CD14-positive monocyte (primary cell): Measurements from ENCODE around the gene MINAR1. TPM values are rescaled to one million over a fixed set of nuclear protein-coding genes. Genes with fewer than 3 reads are reported as not detected.

ENCODE experiments used
- DNase-seq, 3 donors: peaks; one replicate each; pipeline ENCODE4 v3.0.0-alpha.2; 2011 to 2022
- H2AFZ ChIP-seq: 2 replicates; pipeline ENCODE4 v1.6.0; 2012; ENCODE audit warnings: mild to moderate bottlenecking, low read depth, low read length, inconsistent platforms; ENCODE audit not compliant: insufficient read depth, poor library complexity, severe bottlenecking
- H3K27ac ChIP-seq, 2 donors: 1 replicate in 1 of 2; 2 replicates in 1 of 2; pipeline ENCODE4 v1.5.1; 2012 to 2013; ENCODE audit warnings: low read length in 2 of 2, control low read depth in 1 of 2, inconsistent platforms in 1 of 2, low read depth in 1 of 2, mild to moderate bottlenecking in 1 of 2
- H3K27me3 ChIP-seq, 2 donors: one replicate each; pipeline versions ENCODE4 v1.6.0 to v1.6.1; 2011 to 2013; ENCODE audit warnings: low read length in 2 of 2; ENCODE audit not compliant: control insufficient read depth in 2 of 2, insufficient read depth in 2 of 2
- H3K36me3 ChIP-seq, 2 donors: replicated peaks in 1 of 2; 1 replicate in 1 of 2; 2 replicates in 1 of 2; pipeline versions ENCODE4 v1.5.1 to v1.6.1; 2012 to 2013; ENCODE audit warnings: low read length in 2 of 2, control low read depth in 1 of 2, inconsistent platforms in 1 of 2, mild to moderate bottlenecking in 1 of 2; ENCODE audit not compliant: insufficient read depth in 2 of 2, control insufficient read depth in 1 of 2
- H3K4me1 ChIP-seq, 2 donors: 1 replicate in 1 of 2; 2 replicates in 1 of 2; pipeline versions ENCODE4 v1.5.1 to v1.6.1; 2012 to 2013; ENCODE audit warnings: low read length in 2 of 2, control low read depth in 1 of 2, inconsistent platforms in 1 of 2, mild to moderate bottlenecking in 1 of 2, moderate library complexity in 1 of 2; ENCODE audit not compliant: insufficient read depth in 2 of 2, control insufficient read depth in 1 of 2
- H3K4me2 ChIP-seq: replicated peaks from 2 replicates; pipeline ENCODE3; 2012; ENCODE audit warnings: low read length, moderate library complexity, mild to moderate bottlenecking; ENCODE audit not compliant: poor library complexity, severe bottlenecking; ENCODE audit errors: extremely low read depth
- H3K4me3 ChIP-seq, 3 experiments: fragments of 200-600 bp in 1 of 3; sonication (generic) in 1 of 3; replicated peaks in 1 of 3; 1 replicate in 2 of 3; 2 replicates in 1 of 3; pipeline ENCODE4 v1.5.1; 2011 to 2013; ENCODE audit warnings: low read length in 3 of 3, mild to moderate bottlenecking in 3 of 3, control low read depth in 2 of 3, low read depth in 2 of 3, inconsistent platforms in 1 of 3, moderate library complexity in 1 of 3
- H3K79me2 ChIP-seq: 2 replicates; pipeline ENCODE4 v1.6.0; 2012; ENCODE audit warnings: mild to moderate bottlenecking, control low read depth, inconsistent platforms, low read length, moderate library complexity; ENCODE audit not compliant: insufficient read depth
- H3K9ac ChIP-seq: 2 replicates; pipeline ENCODE4 v1.6.0; 2017; ENCODE audit warnings: low read length, mild to moderate bottlenecking; ENCODE audit not compliant: insufficient read depth, poor library complexity, severe bottlenecking
- H3K9me3 ChIP-seq, 2 donors: replicated peaks in 1 of 2; 1 replicate in 1 of 2; 2 replicates in 1 of 2; pipeline versions ENCODE4 v1.5.1 to v1.6.1; 2012 to 2013; ENCODE audit warnings: low read length in 2 of 2, control low read depth in 1 of 2; ENCODE audit not compliant: control insufficient read depth in 1 of 2, insufficient read depth in 1 of 2
- H4K20me1 ChIP-seq: 2 replicates; pipeline ENCODE4 v1.6.0; 2012; ENCODE audit warnings: mild to moderate bottlenecking, low read length, control low read depth, moderate library complexity; ENCODE audit not compliant: insufficient read depth
- H3K27ac Mint-ChIP-seq, 7 donors: one replicate each; pipeline ENCODE4 v1.8.0; 2020; ENCODE audit warnings: mild to moderate bottlenecking in 7 of 7, mixed read lengths in 7 of 7, moderate library complexity in 6 of 7, inconsistent platforms in 2 of 7
- H3K27me3 Mint-ChIP-seq, 3 donors: one replicate each; pipeline ENCODE4 v1.8.0; 2021 to 2022; ENCODE audit warnings: low read depth in 3 of 3, mild to moderate bottlenecking in 3 of 3, mixed read lengths in 3 of 3, moderate library complexity in 3 of 3, inconsistent platforms in 1 of 3
- H3K36me3 Mint-ChIP-seq, 2 donors: one replicate each; pipeline ENCODE4 v1.8.0; 2020; ENCODE audit warnings: mixed read lengths in 2 of 2, inconsistent platforms in 1 of 2, mild to moderate bottlenecking in 1 of 2
- H3K4me1 Mint-ChIP-seq: one replicate; pipeline ENCODE4 v1.8.0; 2020; ENCODE audit warnings: mild to moderate bottlenecking, mixed read lengths
- H3K4me3 Mint-ChIP-seq, 2 donors: one replicate each; pipeline ENCODE4 v1.8.0; 2020; ENCODE audit warnings: mild to moderate bottlenecking in 2 of 2, mixed read lengths in 2 of 2, moderate library complexity in 1 of 2
- H3K9me3 Mint-ChIP-seq, 7 donors: one replicate each; pipeline ENCODE4 v1.8.0; 2020 to 2022; ENCODE audit warnings: mixed read lengths in 7 of 7, mild to moderate bottlenecking in 6 of 7, moderate library complexity in 6 of 7, inconsistent platforms in 2 of 7
- WGBS: methylation state at CpG from one replicate; pipeline ENCODE4 v1.1.5; 2013; ENCODE audit warnings: missing lambda C conversion rate; ENCODE audit not compliant: insufficient coverage; 5-methylcytosine and 5-hydroxymethylcytosine counted together
- intact Hi-C, 2 donors: fragments of 100-400 bp; cut with micrococcal nuclease; formaldehyde crosslinking; loops; one replicate each; pipeline versions ENCODE4 v1.15.0 to v1.15.1; 2023
- polyA plus RNA-seq, 3 donors: library from polyadenylated mRNA; depleted of rRNA in 1 of 3; unstranded in 2 of 3; stranded (reverse) in 1 of 3; fragments of 300-500 nt in 2 of 3; fragments of >200 nt in 1 of 3; fragmentation: Illumina TruSeq in 2 of 3; gene quantifications; 1 replicate in 2 of 3; 2 replicates in 1 of 3; pipeline ENCODE4 v1.2.3, GENCODE V29; 2012 to 2021
- TF ChIP-seq, protein P1 (sequence below): fragments of 200-600 bp; IDR thresholded peaks from one replicate; pipeline ENCODE4 v1.8.0; 2022; ENCODE audit warnings: antibody characterized with exemption, mild to moderate bottlenecking

Gene MINAR1
- polyA plus RNA-seq, 3 donors, result 0.04 to 0.19 TPM; not detected in 1

DNA sequence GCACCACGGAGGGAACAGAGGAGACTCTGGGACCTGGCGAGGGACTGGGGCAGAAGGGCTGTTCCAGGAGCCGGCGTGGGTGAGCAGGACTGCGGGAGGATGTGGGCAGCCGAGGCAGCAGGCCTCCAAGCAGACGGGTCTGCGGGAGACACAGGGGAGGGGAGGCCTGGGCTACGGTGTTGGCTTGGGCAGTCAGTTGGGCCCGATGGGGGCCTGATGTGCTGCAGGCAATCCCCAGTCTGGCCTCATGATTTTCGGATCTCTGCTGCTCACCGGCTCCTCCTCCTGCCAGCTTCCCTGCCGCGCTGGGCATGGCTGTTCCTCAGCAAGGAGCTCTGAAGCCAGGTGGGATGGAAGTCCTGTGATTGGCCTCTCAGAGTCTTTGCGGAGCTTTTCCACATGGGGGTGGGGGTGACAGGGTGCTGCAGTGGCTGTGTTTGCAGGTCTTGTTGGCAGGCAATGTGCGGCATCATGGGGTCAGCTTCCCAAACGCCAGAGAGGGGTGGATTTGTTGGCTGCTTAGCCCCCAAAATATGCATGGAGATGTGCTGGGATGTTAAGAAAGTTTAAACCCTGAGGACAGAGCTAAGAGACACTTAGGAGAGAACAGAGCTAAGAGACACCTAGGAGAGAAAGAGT is 19.3 kb downstream of the MINAR1 start:
- Histone ChIP-seq H3K79me2 (no peaks in the 10 kb centered on the region), H3K4me2 (no peak overlapping the region), H3K9me3 (no peaks in the 10 kb centered on the region), H4K20me1 (no peaks in the 10 kb centered on the region), H3K27me3 (peaks cover 0 to 7% of the 10 kb centered on the region in 2 donors), H3K27ac (no peak overlapping the region), H3K4me3 (no peak overlapping the region), H3K36me3 (no peaks in the 10 kb centered on the region), H2AFZ (no peak overlapping the region), H3K4me1 (no peaks in the 10 kb centered on the region), H3K9ac (no peak overlapping the region)
- H3K4me1 Mint-ChIP-seq, result no peaks in the 10 kb centered on the region
- DNase-seq, result no peak
- 66% methylated on average over 17 of the region's 17 CpGs for WGBS
- TF ChIP-seq, protein P1, sequence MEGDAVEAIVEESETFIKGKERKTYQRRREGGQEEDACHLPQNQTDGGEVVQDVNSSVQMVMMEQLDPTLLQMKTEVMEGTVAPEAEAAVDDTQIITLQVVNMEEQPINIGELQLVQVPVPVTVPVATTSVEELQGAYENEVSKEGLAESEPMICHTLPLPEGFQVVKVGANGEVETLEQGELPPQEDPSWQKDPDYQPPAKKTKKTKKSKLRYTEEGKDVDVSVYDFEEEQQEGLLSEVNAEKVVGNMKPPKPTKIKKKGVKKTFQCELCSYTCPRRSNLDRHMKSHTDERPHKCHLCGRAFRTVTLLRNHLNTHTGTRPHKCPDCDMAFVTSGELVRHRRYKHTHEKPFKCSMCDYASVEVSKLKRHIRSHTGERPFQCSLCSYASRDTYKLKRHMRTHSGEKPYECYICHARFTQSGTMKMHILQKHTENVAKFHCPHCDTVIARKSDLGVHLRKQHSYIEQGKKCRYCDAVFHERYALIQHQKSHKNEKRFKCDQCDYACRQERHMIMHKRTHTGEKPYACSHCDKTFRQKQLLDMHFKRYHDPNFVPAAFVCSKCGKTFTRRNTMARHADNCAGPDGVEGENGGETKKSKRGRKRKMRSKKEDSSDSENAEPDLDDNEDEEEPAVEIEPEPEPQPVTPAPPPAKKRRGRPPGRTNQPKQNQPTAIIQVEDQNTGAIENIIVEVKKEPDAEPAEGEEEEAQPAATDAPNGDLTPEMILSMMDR, result no peak
- no peaks in the 10 kb centered on the region for H3K36me3 Mint-ChIP-seq
- intact Hi-C loops, result no loop called here
- H3K27ac Mint-ChIP-seq, result no peak overlapping the region
- H3K27me3 Mint-ChIP-seq, result peaks cover 4 to 9% (median 6%) of the 10 kb centered on the region in 3 donors
- H3K4me3 Mint-ChIP-seq, result no peak overlapping the region
- H3K9me3 Mint-ChIP-seq, result peaks cover 0 to 8% (median 6%) of the 10 kb centered on the region in 7 donors

DNA sequence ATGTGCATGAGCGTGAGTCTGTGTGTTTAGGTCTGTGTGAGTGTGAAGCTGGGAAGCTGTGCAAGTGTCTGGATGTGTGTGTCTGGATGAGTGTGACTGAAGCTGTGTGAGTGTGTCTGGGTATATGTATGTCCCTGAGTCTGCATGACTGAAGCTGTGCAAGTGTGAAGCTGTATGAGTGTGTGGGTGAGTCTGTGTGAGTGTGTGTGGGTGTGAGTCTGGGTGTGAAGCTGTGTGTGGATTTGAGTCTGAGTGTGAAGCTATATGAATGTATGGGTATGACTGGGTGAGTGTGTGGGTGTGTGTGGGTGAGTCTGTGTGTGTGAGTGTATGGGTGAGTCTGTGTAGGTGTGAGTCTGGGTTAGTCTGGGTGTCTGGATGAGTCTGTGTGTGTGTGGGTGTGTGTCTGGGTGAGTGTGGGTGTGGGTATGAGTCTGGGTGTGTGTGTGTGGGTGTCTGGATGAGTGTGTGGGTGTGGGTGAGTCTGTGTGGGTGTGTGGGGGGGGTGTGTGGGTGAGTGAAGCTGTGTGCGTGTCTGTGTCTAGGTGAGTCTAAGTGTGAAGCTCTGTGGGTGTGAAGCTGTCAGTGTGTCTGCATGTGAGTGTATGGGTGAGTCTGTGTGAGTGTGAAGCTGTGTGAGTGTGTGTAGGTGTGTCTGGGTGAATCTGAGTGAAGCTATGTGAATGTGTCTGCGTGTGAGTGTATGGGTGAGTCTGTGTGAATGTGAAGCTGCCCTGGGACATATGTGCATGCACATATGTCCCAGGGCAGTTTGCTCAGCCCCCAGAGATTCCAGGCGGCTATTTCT is 20.3 kb downstream of the MINAR1 start:
- no peak for DNase-seq
- no peaks in the 10 kb centered on the region for H3K4me1 ChIP-seq

More for the DNA sequence above, 20.3 kb downstream of the MINAR1 start:
- no peaks in the 10 kb centered on the region for H3K79me2 ChIP-seq
- Mint-ChIP-seq H3K4me3 (no peak overlapping the region), H3K36me3 (no peaks in the 10 kb centered on the region), H3K27ac (no peak overlapping the region), H3K9me3 (peaks cover 0 to 2% (median 0%) of the 10 kb centered on the region in 7 donors), H3K27me3 (peaks cover 3 to 8% (median 4%) of the 10 kb centered on the region in 3 donors), H3K4me1 (no peaks in the 10 kb centered on the region)
- H3K9ac ChIP-seq, result no peak overlapping the region
- 89% methylated on average over 4 of the region's 4 CpGs for WGBS
- no peaks in the 10 kb centered on the region for H3K36me3 ChIP-seq
- intact Hi-C loops, result no loop called here
- H3K27me3 ChIP-seq, result peaks cover 0 to 6% of the 10 kb centered on the region in 2 donors
- TF ChIP-seq, protein P1, result no peak
- no peaks in the 10 kb centered on the region for H3K9me3 ChIP-seq
- no peak overlapping the region for H2AFZ ChIP-seq
- no peak overlapping the region for H3K4me3 ChIP-seq
- no peaks in the 10 kb centered on the region for H4K20me1 ChIP-seq
- no peak overlapping the region for H3K27ac ChIP-seq
- H3K4me2 ChIP-seq, result no peak overlapping the region
